Measurements from ENCODE around the gene MED13L.

The MED13L gene

DNA sequence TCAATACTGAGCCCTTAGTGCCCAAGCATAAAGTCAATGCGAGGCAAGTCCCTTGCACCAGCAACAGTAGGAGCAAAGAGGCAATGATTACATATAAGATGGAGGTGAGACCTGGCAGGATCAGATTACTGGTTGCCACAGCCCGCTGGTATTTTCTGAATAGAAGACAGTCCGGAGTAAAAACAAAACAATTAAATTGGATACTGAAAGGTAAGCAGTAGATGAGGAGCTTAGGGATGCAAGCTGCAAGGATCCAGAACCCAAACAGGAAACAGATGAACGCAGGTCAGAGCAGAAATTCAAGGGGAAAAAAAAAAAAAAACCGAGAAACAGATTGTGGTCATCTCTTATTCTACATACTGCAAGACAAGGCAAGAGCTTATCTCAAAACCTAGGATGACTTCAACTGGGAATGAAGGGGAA, 119.6 kb downstream of the MED13L start:
- DNase-seq (ENCODE audit: extremely low read depth in 1 of 2, low read depth in 1 of 2): no peak

DNA sequence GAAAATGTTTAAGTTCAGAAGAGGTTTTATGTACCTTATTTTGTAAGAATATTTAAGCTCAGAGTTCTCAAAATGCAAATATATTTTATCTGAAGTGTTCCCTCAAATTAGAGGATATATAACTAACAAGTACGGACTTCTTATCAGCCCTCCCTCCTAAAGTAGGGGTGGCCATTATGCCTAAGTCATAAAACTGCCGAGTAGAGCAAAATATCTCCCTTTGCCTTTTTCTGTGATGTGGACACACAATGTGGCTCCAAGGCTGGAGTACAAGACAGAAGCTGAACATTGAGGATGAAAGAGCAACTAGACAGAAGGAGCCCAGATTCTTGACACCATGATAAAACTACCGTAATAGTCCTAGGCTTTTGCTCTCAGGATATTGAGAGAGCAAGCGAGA, 120.9 kb downstream of the MED13L start:
- DNase-seq (ENCODE audit: extremely low read depth in 1 of 2, low read depth in 1 of 2): no peak

GRCh38 chr12:116155383-116155782, 122.1 kb downstream of the MED13L start:
- no peak for DNase-seq (ENCODE audit: extremely low read depth in 1 of 2, low read depth in 1 of 2)

- DNase-seq (ENCODE audit: extremely low read depth in 1 of 2, low read depth in 1 of 2): no peak
Measured at GRCh38 chr12:116153983-116154382, 123.5 kb downstream of the MED13L start.

GRCh38 chr12:116153113-116153512, 124.4 kb downstream of the MED13L start:
- DNase-seq (ENCODE audit: extremely low read depth in 1 of 2, low read depth in 1 of 2): no peak

- no peak for DNase-seq (ENCODE audit: extremely low read depth in 1 of 2, low read depth in 1 of 2)
Measured at GRCh38 chr12:116152268-116152667, 125.2 kb downstream of the MED13L start.

DNA sequence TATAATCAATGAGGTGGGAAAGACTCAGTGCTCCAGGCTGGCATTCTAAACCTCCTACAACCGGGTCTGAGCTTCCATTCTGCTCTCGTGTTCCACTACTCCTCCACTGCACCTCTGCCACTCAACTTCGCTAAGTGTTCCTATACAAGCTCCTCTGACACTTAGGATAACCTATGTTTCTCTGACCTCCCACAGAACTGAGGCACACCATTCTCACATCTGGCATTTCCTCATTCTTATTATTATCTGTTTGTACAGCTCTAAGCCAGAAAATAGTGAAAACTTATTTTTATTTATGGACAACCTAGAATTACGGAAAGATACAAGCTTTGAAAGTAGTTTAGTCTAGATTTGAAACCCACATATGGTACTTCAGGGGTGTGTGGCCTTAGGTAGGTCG, 127.0 kb downstream of the MED13L start:
- no peak for DNase-seq (ENCODE audit: extremely low read depth in 1 of 2, low read depth in 1 of 2)

DNA sequence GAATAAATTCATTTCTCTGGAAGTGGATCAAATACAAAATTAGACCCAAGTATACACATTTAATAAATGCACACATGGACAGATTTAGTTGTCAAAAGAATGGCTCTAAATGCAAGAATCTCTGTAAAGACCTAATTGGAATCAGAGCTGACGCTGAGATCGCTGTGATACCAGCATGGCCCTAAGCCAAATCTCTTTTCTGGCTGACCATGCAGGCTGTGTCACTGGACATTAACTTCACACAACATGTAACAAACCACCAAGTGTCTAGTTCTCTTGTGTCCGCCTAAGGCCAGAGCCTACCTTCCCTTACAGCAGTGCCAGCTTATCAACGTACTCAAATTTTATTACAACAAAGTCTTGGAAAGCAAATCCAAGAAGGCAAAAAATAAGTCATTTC, 127.5 kb downstream of the MED13L start:
- no peak for DNase-seq (ENCODE audit: extremely low read depth in 1 of 2, low read depth in 1 of 2)

- no peak for DNase-seq (ENCODE audit: extremely low read depth in 1 of 2, low read depth in 1 of 2)
Measured at GRCh38 chr12:116148844-116149243, 128.6 kb downstream of the MED13L start.

GRCh38 chr12:116146386-116146785, 131.1 kb downstream of the MED13L start:
- DNase-seq (ENCODE audit: extremely low read depth in 1 of 2, low read depth in 1 of 2): no peak

DNA sequence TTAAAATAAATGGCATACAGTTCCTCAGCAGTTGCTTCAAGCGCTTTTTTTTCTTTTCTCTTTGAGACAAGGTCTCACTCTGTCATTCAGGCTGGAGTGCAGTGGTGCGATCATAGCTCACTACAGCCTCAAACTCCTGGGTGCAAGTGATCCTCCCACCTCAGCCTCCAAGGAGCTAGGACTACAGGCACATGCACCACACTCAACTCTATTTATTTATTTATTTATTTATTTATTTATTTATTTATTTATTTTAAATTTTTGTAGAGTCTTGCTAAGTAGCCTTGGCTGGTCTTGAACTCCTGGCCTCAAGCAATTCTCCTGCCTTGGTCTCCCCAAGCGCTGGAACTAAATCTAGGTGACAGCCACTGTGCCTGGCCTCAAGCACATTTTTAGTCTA, 132.0 kb downstream of the MED13L start:
- no peak for DNase-seq (ENCODE audit: extremely low read depth in 1 of 2, low read depth in 1 of 2)

DNA sequence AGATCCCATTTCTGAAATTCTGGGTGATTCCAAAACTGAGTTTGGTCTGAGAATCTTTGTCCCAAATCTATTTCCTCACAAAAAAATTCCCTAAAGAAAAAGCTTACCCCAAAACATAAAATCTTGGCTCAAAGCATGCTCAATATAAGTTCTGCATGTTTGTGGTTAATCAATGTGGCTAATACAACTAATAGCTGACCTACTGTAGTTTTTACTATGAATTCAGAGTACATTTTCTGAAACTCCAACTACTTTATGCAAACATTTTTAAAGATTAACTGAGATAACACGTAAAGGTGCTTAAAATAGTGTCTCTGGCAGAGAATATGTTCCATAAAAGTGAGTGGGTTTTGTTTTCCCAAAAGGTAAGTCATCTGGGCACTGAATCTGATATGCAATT, 133.1 kb downstream of the MED13L start:
- no peak for DNase-seq (ENCODE audit: extremely low read depth in 1 of 2, low read depth in 1 of 2)

DNA sequence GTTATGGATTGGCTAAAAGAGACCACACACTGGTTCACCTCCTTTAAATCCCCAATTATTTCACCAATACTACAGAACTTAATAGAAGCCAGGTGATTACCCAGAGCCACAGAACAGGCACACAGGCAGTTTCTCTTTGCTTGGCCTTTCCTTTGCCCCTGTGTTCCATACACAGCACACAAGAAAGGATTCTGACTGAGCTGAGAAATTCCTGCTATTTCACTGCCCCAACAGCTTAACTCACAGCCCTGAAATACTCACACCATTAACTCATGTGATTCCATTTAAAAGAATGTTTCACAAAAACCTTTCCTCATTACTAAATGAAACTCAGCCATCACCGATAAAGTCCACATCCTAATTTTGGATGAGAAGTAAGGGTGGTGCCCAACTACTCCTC, 133.6 kb downstream of the MED13L start:
- no peak for DNase-seq (ENCODE audit: extremely low read depth in 1 of 2, low read depth in 1 of 2)

- DNase-seq (ENCODE audit: extremely low read depth in 1 of 2, low read depth in 1 of 2): no peak
Measured at GRCh38 chr12:116142936-116143898, 134.3 kb downstream of the MED13L start.

GRCh38 chr12:116141833-116142162, 135.7 kb downstream of the MED13L start:
- DNase-seq (ENCODE audit: extremely low read depth in 1 of 2, low read depth in 1 of 2): no peak

DNA sequence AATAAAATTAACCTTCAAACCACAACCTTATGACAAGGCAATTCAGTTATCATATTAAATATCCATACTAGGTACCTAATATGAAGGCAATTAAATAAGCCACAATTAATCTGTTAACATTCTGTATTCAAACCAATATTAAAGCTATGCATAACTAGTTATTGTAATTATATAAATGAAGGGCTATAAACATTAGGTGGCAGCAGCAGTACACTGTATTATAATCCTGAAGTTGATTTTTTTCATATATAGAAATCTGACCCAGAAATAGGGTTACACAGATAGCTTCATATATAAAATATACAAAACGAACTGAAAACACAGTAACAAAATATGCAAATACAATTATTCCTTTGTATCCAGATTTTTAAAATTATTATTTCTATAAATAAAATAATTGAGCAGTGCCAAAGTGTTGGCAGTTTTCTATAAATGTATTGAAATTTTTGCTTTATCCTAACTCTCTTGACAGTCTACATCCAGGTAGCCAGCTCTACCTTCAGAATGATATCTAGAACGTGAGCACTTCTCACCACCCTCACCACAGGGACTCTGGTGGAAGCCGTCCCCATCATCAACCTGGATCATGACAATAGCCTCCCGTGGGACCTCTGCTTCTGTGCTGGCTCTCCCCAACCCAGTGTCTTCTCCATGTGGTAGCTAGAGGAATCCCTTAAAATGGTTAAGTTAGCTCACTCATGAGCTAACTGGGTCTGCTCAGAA, 136.2 kb downstream of the MED13L start:
- DNase-seq (ENCODE audit: extremely low read depth in 1 of 2, low read depth in 1 of 2): no peak

DNA sequence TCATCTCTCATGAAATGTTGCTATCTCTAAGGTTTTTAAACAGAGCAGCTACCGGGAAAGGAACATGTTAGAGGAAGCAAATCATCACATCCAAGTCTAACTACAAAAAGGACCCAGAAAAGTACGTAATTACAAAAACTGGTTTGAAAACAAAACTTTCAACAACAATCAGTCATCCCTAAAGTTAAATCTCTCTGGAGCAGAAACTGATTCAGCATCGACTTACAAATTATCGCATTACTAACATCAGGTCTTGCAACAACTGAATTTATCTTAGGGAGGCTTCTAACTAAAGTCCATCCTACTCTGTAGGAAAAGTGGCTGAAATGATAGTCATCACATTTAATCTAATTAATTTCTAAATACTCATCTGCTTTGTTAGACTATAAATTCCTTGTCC, 137.0 kb downstream of the MED13L start:
- no peak for DNase-seq (ENCODE audit: extremely low read depth in 1 of 2, low read depth in 1 of 2)

GRCh38 chr12:116138781-116139180, 138.7 kb downstream of the MED13L start:
- no peak for DNase-seq (ENCODE audit: extremely low read depth in 1 of 2, low read depth in 1 of 2)

GRCh38 chr12:116138364-116138763, 139.1 kb downstream of the MED13L start:
- no peak for DNase-seq (ENCODE audit: extremely low read depth in 1 of 2, low read depth in 1 of 2)

- DNase-seq (ENCODE audit: extremely low read depth in 1 of 2, low read depth in 1 of 2): no peak
Measured at GRCh38 chr12:116137318-116137717, 140.2 kb downstream of the MED13L start.

DNA sequence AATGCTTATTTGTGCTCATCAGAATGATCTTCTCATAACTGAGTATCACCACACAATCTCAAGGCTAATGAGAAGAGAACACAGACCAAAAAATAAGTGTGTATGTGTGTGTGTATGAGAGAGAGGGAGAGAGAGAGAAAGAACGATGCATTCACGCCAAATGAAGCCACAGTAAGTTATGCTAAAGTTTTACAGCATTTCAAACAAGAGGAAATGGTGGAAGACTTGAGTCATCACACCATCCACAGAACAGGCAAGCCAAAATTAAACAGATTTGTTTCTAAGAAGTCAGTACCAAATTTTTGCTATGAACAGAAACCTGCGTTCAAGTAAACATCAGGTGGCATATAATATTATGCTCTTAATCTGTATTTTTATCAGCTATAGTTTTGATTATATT, 141.2 kb downstream of the MED13L start:
- no peak for DNase-seq (ENCODE audit: extremely low read depth in 1 of 2, low read depth in 1 of 2)

Measured in activated CD8-positive, alpha-beta memory T cell treated with anti-CD3 and anti-CD28 coated beads for 1 hour (primary cell).